ENCODE data around the gene QRSL1. TPM values are rescaled to one million over a fixed set of nuclear protein-coding genes. Genes with fewer than 3 reads are reported as not detected.

QRSL1 gene
- total and polyA plus RNA-seq, 4 donors = 5.9 to 9.6 (median 7.0) TPM

DNA sequence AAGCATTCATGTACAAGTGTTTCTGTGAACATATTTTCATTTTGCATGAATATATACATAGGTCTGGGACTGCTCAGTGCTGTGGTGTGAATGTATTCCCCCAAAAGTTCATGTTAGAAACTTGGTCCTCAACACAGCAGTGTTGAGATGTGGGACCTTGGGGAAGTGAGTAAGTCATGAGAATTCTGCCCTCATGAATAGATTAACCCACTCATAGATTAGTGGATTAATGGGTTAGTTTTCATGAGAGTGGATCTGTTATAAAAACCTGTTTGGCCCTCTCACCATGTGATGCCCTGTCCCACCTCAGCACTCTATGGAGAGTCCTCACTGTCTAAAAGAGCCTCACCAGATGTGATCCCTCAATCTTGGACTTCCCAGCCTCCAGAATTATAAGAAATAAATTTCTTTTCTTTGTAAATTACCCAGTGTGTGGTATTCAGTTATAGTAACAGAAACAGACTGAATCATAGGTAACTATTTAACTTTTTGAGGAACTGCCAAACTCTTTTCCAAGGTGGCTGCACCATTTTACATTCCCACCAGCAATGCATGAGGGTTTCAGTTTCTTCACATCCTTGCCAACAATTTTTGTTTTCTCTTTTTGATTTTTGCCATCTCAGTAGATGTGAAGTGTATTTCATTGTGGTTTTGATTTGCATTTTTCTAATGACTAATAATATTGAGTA is 45.3 kb downstream of the QRSL1 start:
- TF ChIP-seq, protein P1, sequence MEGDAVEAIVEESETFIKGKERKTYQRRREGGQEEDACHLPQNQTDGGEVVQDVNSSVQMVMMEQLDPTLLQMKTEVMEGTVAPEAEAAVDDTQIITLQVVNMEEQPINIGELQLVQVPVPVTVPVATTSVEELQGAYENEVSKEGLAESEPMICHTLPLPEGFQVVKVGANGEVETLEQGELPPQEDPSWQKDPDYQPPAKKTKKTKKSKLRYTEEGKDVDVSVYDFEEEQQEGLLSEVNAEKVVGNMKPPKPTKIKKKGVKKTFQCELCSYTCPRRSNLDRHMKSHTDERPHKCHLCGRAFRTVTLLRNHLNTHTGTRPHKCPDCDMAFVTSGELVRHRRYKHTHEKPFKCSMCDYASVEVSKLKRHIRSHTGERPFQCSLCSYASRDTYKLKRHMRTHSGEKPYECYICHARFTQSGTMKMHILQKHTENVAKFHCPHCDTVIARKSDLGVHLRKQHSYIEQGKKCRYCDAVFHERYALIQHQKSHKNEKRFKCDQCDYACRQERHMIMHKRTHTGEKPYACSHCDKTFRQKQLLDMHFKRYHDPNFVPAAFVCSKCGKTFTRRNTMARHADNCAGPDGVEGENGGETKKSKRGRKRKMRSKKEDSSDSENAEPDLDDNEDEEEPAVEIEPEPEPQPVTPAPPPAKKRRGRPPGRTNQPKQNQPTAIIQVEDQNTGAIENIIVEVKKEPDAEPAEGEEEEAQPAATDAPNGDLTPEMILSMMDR (IDR thresholded peaks at IDR 0.05; ENCODE audit: low read depth, low read length, missing input control) = no peak
- no peak for TF ChIP-seq GABPA (IDR thresholded peaks at IDR 0.05 in 1 of 2, conservative IDR thresholded peaks at IDR 0.05 in 1 of 2)
- TF ChIP-seq HNF4G (IDR thresholded peaks at IDR 0.05) = no peak
- no peak for TF ChIP-seq FOXA1 (IDR thresholded peaks at IDR 0.05)
- TF ChIP-seq, protein P2, sequence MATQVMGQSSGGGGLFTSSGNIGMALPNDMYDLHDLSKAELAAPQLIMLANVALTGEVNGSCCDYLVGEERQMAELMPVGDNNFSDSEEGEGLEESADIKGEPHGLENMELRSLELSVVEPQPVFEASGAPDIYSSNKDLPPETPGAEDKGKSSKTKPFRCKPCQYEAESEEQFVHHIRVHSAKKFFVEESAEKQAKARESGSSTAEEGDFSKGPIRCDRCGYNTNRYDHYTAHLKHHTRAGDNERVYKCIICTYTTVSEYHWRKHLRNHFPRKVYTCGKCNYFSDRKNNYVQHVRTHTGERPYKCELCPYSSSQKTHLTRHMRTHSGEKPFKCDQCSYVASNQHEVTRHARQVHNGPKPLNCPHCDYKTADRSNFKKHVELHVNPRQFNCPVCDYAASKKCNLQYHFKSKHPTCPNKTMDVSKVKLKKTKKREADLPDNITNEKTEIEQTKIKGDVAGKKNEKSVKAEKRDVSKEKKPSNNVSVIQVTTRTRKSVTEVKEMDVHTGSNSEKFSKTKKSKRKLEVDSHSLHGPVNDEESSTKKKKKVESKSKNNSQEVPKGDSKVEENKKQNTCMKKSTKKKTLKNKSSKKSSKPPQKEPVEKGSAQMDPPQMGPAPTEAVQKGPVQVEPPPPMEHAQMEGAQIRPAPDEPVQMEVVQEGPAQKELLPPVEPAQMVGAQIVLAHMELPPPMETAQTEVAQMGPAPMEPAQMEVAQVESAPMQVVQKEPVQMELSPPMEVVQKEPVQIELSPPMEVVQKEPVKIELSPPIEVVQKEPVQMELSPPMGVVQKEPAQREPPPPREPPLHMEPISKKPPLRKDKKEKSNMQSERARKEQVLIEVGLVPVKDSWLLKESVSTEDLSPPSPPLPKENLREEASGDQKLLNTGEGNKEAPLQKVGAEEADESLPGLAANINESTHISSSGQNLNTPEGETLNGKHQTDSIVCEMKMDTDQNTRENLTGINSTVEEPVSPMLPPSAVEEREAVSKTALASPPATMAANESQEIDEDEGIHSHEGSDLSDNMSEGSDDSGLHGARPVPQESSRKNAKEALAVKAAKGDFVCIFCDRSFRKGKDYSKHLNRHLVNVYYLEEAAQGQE (IDR thresholded peaks at IDR 0.05) = no peak
- no peak for TF ChIP-seq SP1 (IDR thresholded peaks at IDR 0.05)
- TF ChIP-seq RAD21 (IDR thresholded peaks at IDR 0.05) = no peak
- no peak for TF ChIP-seq TAF1 (conservative IDR thresholded peaks at IDR 0.05)
- TF ChIP-seq HNF4A (conservative IDR thresholded peaks at IDR 0.05) = no peak
- no peak for TF ChIP-seq NR2F2 (IDR thresholded peaks at IDR 0.05)
- TF ChIP-seq, protein P3, sequence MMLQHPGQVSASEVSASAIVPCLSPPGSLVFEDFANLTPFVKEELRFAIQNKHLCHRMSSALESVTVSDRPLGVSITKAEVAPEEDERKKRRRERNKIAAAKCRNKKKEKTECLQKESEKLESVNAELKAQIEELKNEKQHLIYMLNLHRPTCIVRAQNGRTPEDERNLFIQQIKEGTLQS (IDR thresholded peaks at IDR 0.05) = no peak
- TF ChIP-seq FOXA2 (IDR thresholded peaks at IDR 0.05) = no peak
- TF ChIP-seq, protein P4, sequence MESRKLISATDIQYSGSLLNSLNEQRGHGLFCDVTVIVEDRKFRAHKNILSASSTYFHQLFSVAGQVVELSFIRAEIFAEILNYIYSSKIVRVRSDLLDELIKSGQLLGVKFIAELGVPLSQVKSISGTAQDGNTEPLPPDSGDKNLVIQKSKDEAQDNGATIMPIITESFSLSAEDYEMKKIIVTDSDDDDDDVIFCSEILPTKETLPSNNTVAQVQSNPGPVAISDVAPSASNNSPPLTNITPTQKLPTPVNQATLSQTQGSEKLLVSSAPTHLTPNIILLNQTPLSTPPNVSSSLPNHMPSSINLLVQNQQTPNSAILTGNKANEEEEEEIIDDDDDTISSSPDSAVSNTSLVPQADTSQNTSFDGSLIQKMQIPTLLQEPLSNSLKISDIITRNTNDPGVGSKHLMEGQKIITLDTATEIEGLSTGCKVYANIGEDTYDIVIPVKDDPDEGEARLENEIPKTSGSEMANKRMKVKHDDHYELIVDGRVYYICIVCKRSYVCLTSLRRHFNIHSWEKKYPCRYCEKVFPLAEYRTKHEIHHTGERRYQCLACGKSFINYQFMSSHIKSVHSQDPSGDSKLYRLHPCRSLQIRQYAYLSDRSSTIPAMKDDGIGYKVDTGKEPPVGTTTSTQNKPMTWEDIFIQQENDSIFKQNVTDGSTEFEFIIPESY (IDR thresholded peaks at IDR 0.05) = no peak
- no peak for TF ChIP-seq RXRA (IDR thresholded peaks at IDR 0.05)
- no peak for TF ChIP-seq YY1 (IDR thresholded peaks at IDR 0.05)
- no peak for TF ChIP-seq EGR1 (IDR thresholded peaks at IDR 0.05; ENCODE audit: low read depth in 2 of 2)
- TF ChIP-seq, protein P5, sequence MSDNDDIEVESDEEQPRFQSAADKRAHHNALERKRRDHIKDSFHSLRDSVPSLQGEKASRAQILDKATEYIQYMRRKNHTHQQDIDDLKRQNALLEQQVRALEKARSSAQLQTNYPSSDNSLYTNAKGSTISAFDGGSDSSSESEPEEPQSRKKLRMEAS (IDR thresholded peaks at IDR 0.05) = no peak
- TF ChIP-seq JUND (IDR thresholded peaks at IDR 0.05) = no peak
- Histone ChIP-seq H3K27me3 (ENCODE audit: control insufficient read depth in 4 of 4, insufficient read depth in 4 of 4, low read length in 3 of 4) (no peaks in the 10 kb centered on the region), H3K4me3 (ENCODE audit: low read depth in 1 of 3, low read length in 3 of 3) (no peak overlapping the region), H3K9me3 (ENCODE audit: control insufficient read depth in 4 of 4, low read length in 3 of 4) (no peaks in the 10 kb centered on the region), H3K27ac (ENCODE audit: low read depth in 1 of 2, low read length in 2 of 2) (no peak overlapping the region), H3K9ac (ENCODE audit: low read depth in 1 of 2, low read length in 2 of 2) (no peak overlapping the region), H3K4me1 (ENCODE audit: control insufficient read depth in 4 of 4, insufficient read depth in 4 of 4, low read length in 3 of 4) (no peaks in the 10 kb centered on the region), H3K36me3 (ENCODE audit: control insufficient read depth in 4 of 4, insufficient read depth in 3 of 4, low read depth in 1 of 4, low read length in 3 of 4) (no peaks in the 10 kb centered on the region)
- DNase-seq (ENCODE audit: low spot score) = no peak

Measured in liver (tissue), 9 donors.